H9 (cell line): ENCODE measurements around the gene SLC25A22. TPM values are rescaled to one million over a fixed set of nuclear protein-coding genes. Genes with fewer than 3 reads are reported as not detected.

Source experiments
- DNase-seq: peaks from one replicate; pipeline ENCODE4 v3.0.0-alpha.2; 2017
- H2AFZ ChIP-seq: one replicate; pipeline ENCODE4 v1.6.1; 2013; ENCODE audit warnings: mild to moderate bottlenecking, low read length, control low read depth, moderate library complexity
- H2AK5ac ChIP-seq: 2 replicates; pipeline ENCODE4 v1.6.1; 2013; ENCODE audit warnings: low read length, control low read depth, mixed read lengths; ENCODE audit not compliant: insufficient read length
- H2BK120ac ChIP-seq: one replicate; pipeline ENCODE4 v1.6.1; 2013; ENCODE audit warnings: low read depth, mild to moderate bottlenecking, low read length, control low read depth, inconsistent platforms; ENCODE audit not compliant: poor library complexity, severe bottlenecking
- H2BK12ac ChIP-seq: 2 replicates; pipeline ENCODE4 v1.6.1; 2013; ENCODE audit warnings: low read length, control low read depth, mixed read lengths, low read depth; ENCODE audit not compliant: insufficient read length
- H2BK15ac ChIP-seq: 2 replicates; pipeline ENCODE4 v1.6.1; 2013; ENCODE audit warnings: low read depth, low read length, control low read depth
- H2BK20ac ChIP-seq: one replicate; pipeline ENCODE4 v1.6.1; 2013; ENCODE audit warnings: low read depth, mild to moderate bottlenecking, low read length, control low read depth, inconsistent platforms; ENCODE audit not compliant: poor library complexity, severe bottlenecking
- H2BK5ac ChIP-seq: 2 replicates; pipeline ENCODE4 v1.6.1; 2013; ENCODE audit warnings: low read length, control low read depth, mixed read lengths; ENCODE audit not compliant: insufficient read length
- H3K14ac ChIP-seq: 2 replicates; pipeline ENCODE4 v1.6.1; 2013; ENCODE audit warnings: low read length, control low read depth; ENCODE audit not compliant: insufficient read depth
- H3K18ac ChIP-seq: 2 replicates; pipeline ENCODE4 v1.6.1; 2013; ENCODE audit warnings: low read depth, mild to moderate bottlenecking, mixed read lengths, low read length, control low read depth; ENCODE audit not compliant: insufficient read length
- H3K23ac ChIP-seq: 2 replicates; pipeline ENCODE4 v1.6.1; 2013; ENCODE audit warnings: low read length, control low read depth, mixed read lengths, low read depth; ENCODE audit not compliant: insufficient read length
- H3K23me2 ChIP-seq: 2 replicates; pipeline ENCODE4 v1.6.1; 2013; ENCODE audit warnings: low read depth, mild to moderate bottlenecking, mixed read lengths, low read length, control low read depth; ENCODE audit not compliant: insufficient read length, poor library complexity, severe bottlenecking
- H3K27ac ChIP-seq: 2 replicates; pipeline ENCODE4 v1.5.1; 2013; ENCODE audit warnings: low read length, control low read depth, mixed read lengths, low read depth; ENCODE audit not compliant: insufficient read length
- H3K27me3 ChIP-seq: 2 replicates; pipeline ENCODE4 v1.6.1; 2013; ENCODE audit warnings: low read length, control low read depth, inconsistent platforms; ENCODE audit not compliant: insufficient read depth
- H3K4ac ChIP-seq: 2 replicates; pipeline ENCODE4 v1.6.1; 2013; ENCODE audit warnings: low read depth, mild to moderate bottlenecking, control low read depth, inconsistent platforms, low read length, moderate library complexity
- H3K4me1 ChIP-seq: 2 replicates; pipeline ENCODE4 v1.6.1; 2013; ENCODE audit warnings: low read length, control low read depth, inconsistent platforms; ENCODE audit not compliant: insufficient read depth
- H3K4me2 ChIP-seq: 2 replicates; pipeline ENCODE4 v1.6.1; 2013; ENCODE audit warnings: low read length, control low read depth, mixed read lengths; ENCODE audit not compliant: insufficient read length, insufficient read depth
- H3K56ac ChIP-seq: 2 replicates; pipeline ENCODE4 v1.6.1; 2013; ENCODE audit warnings: low read depth, mild to moderate bottlenecking, mixed read lengths, low read length, control low read depth; ENCODE audit not compliant: insufficient read length
- H3K79me1 ChIP-seq: 2 replicates; pipeline ENCODE4 v1.6.1; 2013; ENCODE audit warnings: low read depth, mild to moderate bottlenecking, moderate library complexity, low read length, control low read depth, inconsistent platforms; ENCODE audit not compliant: insufficient read depth, poor library complexity, severe bottlenecking
- H3K79me2 ChIP-seq: 2 replicates; pipeline ENCODE4 v1.6.1; 2013; ENCODE audit warnings: low read length, control low read depth, inconsistent platforms; ENCODE audit not compliant: insufficient read depth
- H3K9ac ChIP-seq: 2 replicates; pipeline ENCODE4 v1.6.1; 2013; ENCODE audit warnings: low read length, control low read depth, mixed read lengths; ENCODE audit not compliant: insufficient read length; ENCODE audit errors: extremely low read depth
- H3K9me3 ChIP-seq: one replicate; pipeline ENCODE4 v1.6.1; 2013; ENCODE audit warnings: low read depth, low read length, inconsistent platforms; ENCODE audit not compliant: control insufficient read depth
- H3T11ph ChIP-seq: one replicate; pipeline ENCODE4 v1.6.1; 2013; ENCODE audit warnings: mild to moderate bottlenecking, low read length, control low read depth, inconsistent platforms
- H4K20me1 ChIP-seq: one replicate; pipeline ENCODE4 v1.6.1; 2013; ENCODE audit not compliant: control insufficient read depth, insufficient read length, insufficient read depth
- H4K5ac ChIP-seq: 2 replicates; pipeline ENCODE4 v1.6.1; 2013; ENCODE audit warnings: low read depth, mild to moderate bottlenecking, mixed read lengths, low read length, control low read depth; ENCODE audit not compliant: insufficient read length
- H4K8ac ChIP-seq: replicated peaks from 2 replicates; pipeline ENCODE4 v1.6.1; 2013; ENCODE audit warnings: low read length, control low read depth, mixed read lengths, low read depth; ENCODE audit not compliant: insufficient read length
- H4K91ac ChIP-seq: 2 replicates; pipeline ENCODE4 v1.6.1; 2013; ENCODE audit warnings: low read depth, mild to moderate bottlenecking, moderate library complexity, mixed read lengths, low read length, control low read depth; ENCODE audit not compliant: insufficient read length
- H3K27ac Mint-ChIP-seq, 3 experiments: 2 replicates in 2 of 3; 3 replicates in 1 of 3; pipeline ENCODE4 v1.8.0; 2020 to 2021; ENCODE audit warnings: mixed read lengths in 3 of 3, mild to moderate bottlenecking in 1 of 3, moderate library complexity in 1 of 3
- H3K27me3 Mint-ChIP-seq: 2 replicates; pipeline ENCODE4 v1.8.0; 2021; ENCODE audit warnings: low read depth, mild to moderate bottlenecking, moderate library complexity, mixed read lengths
- H3K36me3 Mint-ChIP-seq, 3 experiments: 2 replicates in 2 of 3; 3 replicates in 1 of 3; pipeline ENCODE4 v1.8.0; 2020 to 2021; ENCODE audit warnings: low read depth in 3 of 3, mixed read lengths in 3 of 3; ENCODE audit not compliant: insufficient read depth in 1 of 3
- H3K4me1 Mint-ChIP-seq, 2 experiments: 2 replicates each; pipeline ENCODE4 v1.8.0; 2020; ENCODE audit warnings: mixed read lengths in 2 of 2
- H3K4me3 Mint-ChIP-seq, 2 experiments: 2 replicates in 1 of 2; 3 replicates in 1 of 2; pipeline ENCODE4 v1.8.0; 2020 to 2021; ENCODE audit warnings: mild to moderate bottlenecking in 2 of 2, mixed read lengths in 2 of 2, moderate library complexity in 1 of 2
- H3K9me3 Mint-ChIP-seq, 2 experiments: 2 replicates in 1 of 2; 3 replicates in 1 of 2; pipeline ENCODE4 v1.8.0; 2020; ENCODE audit warnings: mild to moderate bottlenecking in 2 of 2, mixed read lengths in 2 of 2, moderate library complexity in 1 of 2
- CTCF ChIP-seq: fragments of 200-600 bp; sonication (generic); conservative IDR thresholded peaks from 3 replicates; pipeline ENCODE4 v1.8.0; 2021; ENCODE audit warnings: antibody characterized with exemption, mild to moderate bottlenecking
- WGBS: extraction: QIAGEN DNeasy Blood & Tissue Kit; methylation state at CpG from one replicate; pipeline ENCODE4 v1.1.7; 2013; ENCODE audit warnings: missing lambda C conversion rate, low lambda C conversion rate, mixed read lengths; ENCODE audit not compliant: insufficient read length; ENCODE audit errors: extremely low coverage; 5-methylcytosine and 5-hydroxymethylcytosine counted together
- total RNA-seq: library from RNA; stranded (reverse); gene quantifications from 2 replicates; pipeline ENCODE4 v1.2.1, GENCODE V29; 2021

The SLC25A22 gene
- total RNA-seq, 1 experiment from 2014 or later, result 51.9 TPM

GRCh38 chr11:836700-837099, 38.6 kb upstream of the SLC25A22 start:
- H3K4me1 ChIP-seq, result no peaks in the 10 kb centered on the region
- H3K23ac ChIP-seq, result no peak overlapping the region
- no peak overlapping the region for H4K5ac ChIP-seq
- no peak overlapping the region for H3T11ph ChIP-seq
- TF ChIP-seq CTCF, result no peak
- no peak overlapping the region for H2BK20ac ChIP-seq
- Mint-ChIP-seq H3K27me3 (peaks cover 7% of the 10 kb centered on the region), H3K36me3 (peaks cover 10 to 54% (median 46%) of the 10 kb centered on the region in 3 experiments; a peak in 6 of 7 replicates), H3K27ac (no peak overlapping the region), H3K4me1 (peaks cover 21 to 35% of the 10 kb centered on the region in 2 experiments), H3K9me3 (no peaks in the 10 kb centered on the region), H3K4me3 (no peak overlapping the region)
- no peak overlapping the region for H3K27ac ChIP-seq
- H2BK5ac ChIP-seq, result no peak overlapping the region
- no peak overlapping the region for H2BK12ac ChIP-seq
- H3K9ac ChIP-seq, result no peak overlapping the region
- H3K27me3 ChIP-seq, result peaks cover 2% of the 10 kb centered on the region; the same call in 1 of the 2 replicates
- H3K14ac ChIP-seq, result no peak overlapping the region
- no peak overlapping the region for H2BK120ac ChIP-seq
- no peaks in the 10 kb centered on the region for H4K20me1 ChIP-seq
- no peak overlapping the region for H4K8ac ChIP-seq
- H3K79me2 ChIP-seq, result no peaks in the 10 kb centered on the region; the same call in 1 of the 2 replicates
- H3K18ac ChIP-seq, result no peak overlapping the region
- no peak overlapping the region for H3K4ac ChIP-seq
- H3K4me2 ChIP-seq, result no peak overlapping the region
- H2BK15ac ChIP-seq, result no peak overlapping the region
- peaks cover 8% of the 10 kb centered on the region for H3K23me2 ChIP-seq
- H3K56ac ChIP-seq, result no peak overlapping the region
- WGBS, result no CpG with 5 or more reads among the region's 9 CpGs
- no peaks in the 10 kb centered on the region for H3K79me1 ChIP-seq
- no peak overlapping the region for H4K91ac ChIP-seq
- no peak overlapping the region for H2AK5ac ChIP-seq
- no peak for DNase-seq
- H3K9me3 ChIP-seq, result no peaks in the 10 kb centered on the region
- H2AFZ ChIP-seq, result no peak overlapping the region
